ENCODE results near the gene PCSK5.

Gene PCSK5

DNA sequence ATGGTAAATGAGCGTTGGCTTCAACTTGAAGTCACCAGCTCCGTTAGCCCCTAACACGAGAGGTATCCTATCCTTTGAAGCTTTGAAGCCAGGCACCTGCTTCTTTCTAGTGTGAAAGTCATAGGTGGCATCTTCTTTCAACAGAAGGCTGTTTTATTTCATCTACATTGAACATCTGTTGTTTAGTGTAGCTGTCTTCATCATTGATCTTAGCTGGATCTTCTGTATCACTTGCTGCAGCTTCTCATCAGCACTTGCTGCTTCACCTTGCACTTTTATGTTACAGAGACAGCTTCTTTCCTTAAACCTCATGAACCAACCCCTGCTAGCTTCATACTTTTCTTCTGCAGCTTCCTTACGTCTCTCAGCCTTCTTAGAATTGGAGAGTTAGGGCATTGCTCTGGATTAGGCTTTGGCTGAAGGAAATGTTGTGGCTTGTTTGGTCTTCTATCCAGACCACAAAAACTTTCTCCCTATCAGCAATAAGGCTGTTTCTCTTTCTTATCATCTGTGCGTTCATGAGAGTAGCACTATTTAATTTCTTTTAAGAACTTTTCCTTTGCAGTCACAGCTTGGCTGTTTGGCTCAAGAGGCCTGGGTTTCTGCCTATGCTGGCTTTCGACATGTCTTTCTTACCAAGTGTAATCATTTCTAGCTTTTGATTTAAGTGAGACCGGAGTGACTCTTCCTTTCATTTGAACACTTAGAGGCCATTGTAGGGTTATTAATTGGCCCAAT lies 47.2 kb downstream of the PCSK5 start:
- no peaks in the 10 kb centered on the region for H3K4me1 ChIP-seq (ENCODE audit: control insufficient read depth, insufficient read depth, low read length)
- H3K36me3 ChIP-seq (ENCODE audit: control insufficient read depth, insufficient read depth, low read length), result peaks cover 3% of the 10 kb centered on the region
- H3K27me3 ChIP-seq (ENCODE audit: control insufficient read depth, insufficient read depth, low read length), result no peaks in the 10 kb centered on the region
- H3K27ac ChIP-seq (ENCODE audit: low read depth, low read length), result no peak overlapping the region
- no peak overlapping the region for H3K4me3 ChIP-seq (ENCODE audit: low read length)
- no peak overlapping the region for H3K9ac ChIP-seq (ENCODE audit: low read length)

DNA sequence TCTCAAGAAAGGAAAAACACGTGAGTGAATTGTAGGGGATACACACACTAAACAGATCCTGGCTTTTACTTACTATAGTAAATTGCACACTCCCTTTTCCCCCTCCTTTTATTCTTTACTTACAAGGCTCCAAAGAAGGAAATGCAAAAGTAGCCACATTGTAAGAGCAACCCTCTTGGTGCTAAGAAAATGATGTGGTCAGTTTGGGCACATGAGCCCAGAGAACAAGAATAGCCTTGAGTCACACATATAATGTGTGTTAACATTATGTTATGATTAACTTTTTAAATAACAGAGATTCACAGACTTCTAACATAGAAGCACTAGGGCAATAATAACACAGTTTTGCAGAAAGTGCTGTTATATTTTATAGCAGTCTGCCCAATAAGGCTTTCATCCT lies 48.5 kb downstream of the PCSK5 start:
- no peak overlapping the region for H3K27ac ChIP-seq (ENCODE audit: low read depth, low read length)
- H3K4me1 ChIP-seq (ENCODE audit: control insufficient read depth, insufficient read depth, low read length), result no peaks in the 10 kb centered on the region
- no peak overlapping the region for H3K4me3 ChIP-seq (ENCODE audit: low read length)
- peaks cover 1% of the 10 kb centered on the region for H3K36me3 ChIP-seq (ENCODE audit: control insufficient read depth, insufficient read depth, low read length)
- no peak overlapping the region for H3K9ac ChIP-seq (ENCODE audit: low read length)
- no peaks in the 10 kb centered on the region for H3K27me3 ChIP-seq (ENCODE audit: control insufficient read depth, insufficient read depth, low read length)

DNA sequence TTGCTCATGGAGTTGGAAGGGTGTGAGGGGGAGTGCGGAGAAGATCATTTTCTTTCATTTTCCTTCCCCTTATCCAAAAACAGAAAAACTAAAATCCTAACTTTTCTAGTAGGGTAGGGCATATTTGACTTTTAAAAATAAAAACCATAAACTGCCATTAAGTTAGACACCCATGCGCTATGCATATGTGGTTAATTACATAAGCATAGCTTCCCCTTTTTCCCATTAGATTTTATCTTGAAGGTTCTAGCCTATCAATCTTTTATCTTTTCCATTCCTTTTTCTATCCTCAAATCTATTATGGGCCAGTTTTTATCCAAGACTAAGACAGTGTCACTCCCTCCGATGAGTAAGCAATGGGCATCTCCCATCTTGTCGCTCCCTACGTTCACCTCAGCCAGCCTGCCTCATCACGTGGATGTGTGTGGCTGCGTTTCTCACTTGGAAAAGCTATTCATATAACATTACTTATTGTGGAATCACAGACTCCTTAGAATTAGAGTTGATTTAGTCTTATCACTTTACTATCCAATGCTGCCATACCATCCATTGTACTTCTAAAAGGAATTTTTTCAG lies 49.2 kb downstream of the PCSK5 start:
- H3K4me1 ChIP-seq (ENCODE audit: control insufficient read depth, insufficient read depth, low read length), result no peaks in the 10 kb centered on the region
- H3K27ac ChIP-seq (ENCODE audit: low read depth, low read length), result no peak overlapping the region

DNA sequence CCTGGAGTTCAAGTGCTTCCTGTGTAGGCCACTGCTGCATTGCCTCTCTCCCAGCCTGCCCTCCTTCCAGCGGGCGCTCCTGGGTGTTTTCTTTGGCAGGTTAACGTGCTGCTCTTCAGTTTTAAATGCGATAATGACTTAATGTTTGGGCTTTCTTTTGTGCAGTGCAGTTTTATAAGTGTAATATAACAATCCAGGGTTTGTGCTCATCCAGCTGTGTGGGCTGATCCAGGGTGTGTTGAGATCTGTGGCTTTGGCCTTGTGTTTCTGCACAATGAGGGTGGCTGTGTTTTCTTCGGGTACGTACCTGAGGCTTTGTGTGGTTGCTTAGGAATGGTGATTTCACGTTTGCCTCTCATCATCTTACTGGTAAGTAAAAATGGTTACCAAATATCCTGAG lies 50.6 kb downstream of the PCSK5 start:
- H3K27ac ChIP-seq (ENCODE audit: low read depth, low read length), result no peak overlapping the region
- H3K4me1 ChIP-seq (ENCODE audit: control insufficient read depth, insufficient read depth, low read length), result no peaks in the 10 kb centered on the region
- H3K27me3 ChIP-seq (ENCODE audit: control insufficient read depth, insufficient read depth, low read length), result no peaks in the 10 kb centered on the region
- no peak overlapping the region for H3K4me3 ChIP-seq (ENCODE audit: low read length)
- H3K9ac ChIP-seq (ENCODE audit: low read length), result no peak overlapping the region
- H3K36me3 ChIP-seq (ENCODE audit: control insufficient read depth, insufficient read depth, low read length), result no peaks in the 10 kb centered on the region

More for the DNA sequence above, 49.2 kb downstream of the PCSK5 start:
- H3K27me3 ChIP-seq (ENCODE audit: control insufficient read depth, insufficient read depth, low read length), result no peaks in the 10 kb centered on the region
- no peaks in the 10 kb centered on the region for H3K36me3 ChIP-seq (ENCODE audit: control insufficient read depth, insufficient read depth, low read length)
- no peak overlapping the region for H3K9ac ChIP-seq (ENCODE audit: low read length)
- no peak overlapping the region for H3K4me3 ChIP-seq (ENCODE audit: low read length)

DNA sequence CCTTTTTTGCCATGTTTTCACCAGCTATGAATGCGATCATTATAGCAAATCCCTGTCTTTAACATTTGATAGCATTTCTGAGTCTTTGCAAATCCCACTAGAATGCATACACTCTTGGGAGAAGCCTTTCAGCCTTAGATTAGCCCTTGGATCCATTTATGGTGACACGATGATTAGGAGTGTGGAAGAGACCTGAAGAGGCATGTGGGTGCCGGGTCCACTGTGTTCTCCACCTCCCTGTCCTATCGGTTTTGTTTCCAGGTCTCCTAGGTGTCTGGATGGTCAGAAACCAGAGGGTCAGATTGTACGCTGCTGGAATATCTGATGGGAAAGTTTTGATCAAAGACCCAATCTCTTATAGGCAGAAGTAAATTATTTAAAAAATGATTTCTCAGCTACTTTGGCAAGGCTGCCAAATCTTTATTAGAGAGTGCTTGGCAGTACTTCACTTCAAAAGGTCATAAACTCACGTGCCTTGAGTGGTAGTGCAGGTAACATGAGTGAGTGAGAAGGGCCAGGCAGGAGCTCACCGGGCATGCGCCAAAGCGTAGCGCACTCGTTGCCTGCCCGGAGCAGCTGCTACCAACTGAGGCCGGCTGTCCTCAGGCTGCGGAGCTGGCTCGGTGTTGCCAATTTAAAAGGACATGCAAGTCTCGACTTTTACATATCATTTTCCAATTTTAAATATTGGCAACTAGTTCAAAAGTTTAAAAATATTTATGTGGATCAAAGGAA lies 51.3 kb downstream of the PCSK5 start:
- H3K9ac ChIP-seq (ENCODE audit: low read length), result no peak overlapping the region
- H3K4me3 ChIP-seq (ENCODE audit: low read length), result no peak overlapping the region
- no peaks in the 10 kb centered on the region for H3K36me3 ChIP-seq (ENCODE audit: control insufficient read depth, insufficient read depth, low read length)
- H3K27me3 ChIP-seq (ENCODE audit: control insufficient read depth, insufficient read depth, low read length), result no peaks in the 10 kb centered on the region
- H3K4me1 ChIP-seq (ENCODE audit: control insufficient read depth, insufficient read depth, low read length), result no peaks in the 10 kb centered on the region
- H3K27ac ChIP-seq (ENCODE audit: low read depth, low read length), result no peak overlapping the region

DNA sequence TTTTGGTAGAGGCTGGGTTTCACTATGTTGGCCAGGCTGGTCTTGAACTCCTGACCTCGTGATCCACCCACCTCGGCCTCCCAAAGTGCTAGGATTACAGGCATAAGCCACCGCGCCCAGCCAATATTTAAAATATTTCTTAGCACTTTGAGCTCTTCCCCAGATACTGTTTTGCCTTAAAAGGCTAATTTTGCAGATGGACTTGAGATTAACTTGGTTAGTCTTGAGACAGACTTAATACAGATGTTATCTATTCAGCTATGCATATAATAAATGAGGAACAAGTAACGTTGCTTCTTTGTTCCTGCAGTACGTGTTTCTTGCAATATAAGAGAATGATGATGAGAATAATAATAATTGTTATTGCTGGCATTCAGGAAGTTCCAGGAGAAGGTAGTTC lies 56.3 kb downstream of the PCSK5 start:
- Histone ChIP-seq H3K27ac (ENCODE audit: low read depth, low read length) (no peak overlapping the region), H3K36me3 (ENCODE audit: control insufficient read depth, insufficient read depth, low read length) (no peaks in the 10 kb centered on the region), H3K27me3 (ENCODE audit: control insufficient read depth, insufficient read depth, low read length) (no peaks in the 10 kb centered on the region), H3K9ac (ENCODE audit: low read length) (no peak overlapping the region), H3K4me1 (ENCODE audit: control insufficient read depth, insufficient read depth, low read length) (no peaks in the 10 kb centered on the region), H3K4me3 (ENCODE audit: low read length) (no peak overlapping the region)

DNA sequence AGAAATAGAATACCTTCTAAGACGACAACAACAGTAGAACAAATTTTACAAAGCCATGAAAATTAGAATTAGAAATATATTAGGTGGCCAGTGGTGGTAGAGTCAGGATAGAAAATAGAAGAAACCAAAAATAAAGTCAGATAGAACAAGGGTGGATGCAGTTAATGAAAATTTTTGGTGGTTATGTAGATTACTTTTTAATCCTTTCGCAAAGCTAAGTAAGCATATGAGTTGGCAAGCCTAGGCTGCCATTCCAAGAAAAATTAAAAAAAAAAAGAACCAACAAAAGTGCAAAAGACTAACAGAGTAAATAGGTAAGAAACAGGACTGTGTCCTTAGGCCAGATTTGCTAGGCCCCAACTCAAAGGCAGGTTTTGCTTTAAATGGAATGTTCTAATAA lies 56.8 kb downstream of the PCSK5 start:
- Histone ChIP-seq H3K9ac (ENCODE audit: low read length) (no peak overlapping the region), H3K36me3 (ENCODE audit: control insufficient read depth, insufficient read depth, low read length) (no peaks in the 10 kb centered on the region), H3K27me3 (ENCODE audit: control insufficient read depth, insufficient read depth, low read length) (no peaks in the 10 kb centered on the region), H3K4me1 (ENCODE audit: control insufficient read depth, insufficient read depth, low read length) (no peaks in the 10 kb centered on the region), H3K4me3 (ENCODE audit: low read length) (no peak overlapping the region), H3K27ac (ENCODE audit: low read depth, low read length) (no peak overlapping the region)

DNA sequence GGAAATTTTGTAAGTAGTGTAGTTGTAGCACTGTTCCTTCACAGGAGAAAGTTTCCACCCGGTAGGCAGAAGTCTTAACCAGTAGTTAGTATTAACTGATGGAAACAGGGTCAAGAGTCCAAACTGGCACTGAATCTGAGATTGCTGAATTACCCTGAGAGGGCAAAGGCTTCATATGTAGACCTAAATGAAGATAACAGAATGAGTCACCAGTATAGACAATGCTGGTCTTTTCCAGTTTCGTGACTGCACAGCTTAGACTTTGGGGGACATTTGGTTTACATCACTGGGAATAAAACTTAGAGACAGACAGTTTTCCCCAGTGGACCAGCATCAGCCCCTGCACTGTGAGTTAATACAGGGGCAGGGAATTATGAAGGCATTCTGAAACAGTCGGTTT lies 60.5 kb downstream of the PCSK5 start:
- H3K4me3 ChIP-seq (ENCODE audit: low read length), result no peak overlapping the region
- no peaks in the 10 kb centered on the region for H3K4me1 ChIP-seq (ENCODE audit: control insufficient read depth, insufficient read depth, low read length)
- no peak overlapping the region for H3K27ac ChIP-seq (ENCODE audit: low read depth, low read length)
- H3K36me3 ChIP-seq (ENCODE audit: control insufficient read depth, insufficient read depth, low read length), result no peaks in the 10 kb centered on the region
- H3K27me3 ChIP-seq (ENCODE audit: control insufficient read depth, insufficient read depth, low read length), result no peaks in the 10 kb centered on the region
- no peak overlapping the region for H3K9ac ChIP-seq (ENCODE audit: low read length)

DNA sequence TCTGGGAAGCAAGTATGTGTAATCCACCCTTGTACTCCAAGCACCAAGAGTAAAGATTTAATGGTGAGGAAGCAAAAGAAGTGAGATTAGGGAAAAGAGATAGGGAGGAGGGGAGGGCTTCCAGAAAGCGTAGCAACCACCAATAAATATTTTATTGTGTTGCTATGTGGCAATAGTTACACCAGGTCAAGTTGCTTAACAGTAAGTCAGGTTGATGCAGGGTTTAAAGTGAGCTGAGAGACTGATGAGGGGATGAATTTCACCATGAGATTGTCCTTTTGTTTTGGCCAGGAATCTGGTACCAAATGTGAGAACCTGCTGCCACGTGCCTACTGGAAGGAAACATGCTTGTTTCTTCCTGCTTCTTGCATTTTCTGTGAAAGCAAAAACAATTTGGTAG lies 62.7 kb downstream of the PCSK5 start:
- Histone ChIP-seq H3K4me3 (ENCODE audit: low read length) (no peak overlapping the region), H3K36me3 (ENCODE audit: control insufficient read depth, insufficient read depth, low read length) (no peaks in the 10 kb centered on the region), H3K9ac (ENCODE audit: low read length) (no peak overlapping the region), H3K27me3 (ENCODE audit: control insufficient read depth, insufficient read depth, low read length) (no peaks in the 10 kb centered on the region), H3K27ac (ENCODE audit: low read depth, low read length) (no peak overlapping the region), H3K4me1 (ENCODE audit: control insufficient read depth, insufficient read depth, low read length) (no peaks in the 10 kb centered on the region)

DNA sequence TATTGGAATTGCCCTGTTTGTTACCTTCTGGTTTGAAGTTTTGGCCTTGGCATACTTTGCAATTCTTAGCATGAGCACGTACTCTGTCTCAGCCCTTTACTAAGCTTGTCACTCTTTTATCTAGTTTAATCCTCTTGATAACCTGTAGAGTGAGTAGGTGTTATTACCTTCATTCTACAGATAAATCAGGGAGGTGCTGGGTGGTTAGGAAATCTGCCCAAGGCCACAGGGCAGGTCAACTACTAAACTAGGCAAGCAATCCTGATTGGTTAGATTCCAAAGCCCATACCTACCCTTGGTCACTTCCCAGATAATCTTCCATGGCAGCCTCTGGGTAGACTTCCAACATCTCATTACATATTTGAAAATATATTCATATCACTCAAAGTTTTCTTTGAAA lies 65.7 kb downstream of the PCSK5 start:
- Histone ChIP-seq H3K4me3 (ENCODE audit: low read length) (no peak overlapping the region), H3K36me3 (ENCODE audit: control insufficient read depth, insufficient read depth, low read length) (no peaks in the 10 kb centered on the region), H3K27me3 (ENCODE audit: control insufficient read depth, insufficient read depth, low read length) (no peaks in the 10 kb centered on the region), H3K4me1 (ENCODE audit: control insufficient read depth, insufficient read depth, low read length) (no peaks in the 10 kb centered on the region), H3K9ac (ENCODE audit: low read length) (no peak overlapping the region), H3K27ac (ENCODE audit: low read depth, low read length) (no peak overlapping the region)

DNA sequence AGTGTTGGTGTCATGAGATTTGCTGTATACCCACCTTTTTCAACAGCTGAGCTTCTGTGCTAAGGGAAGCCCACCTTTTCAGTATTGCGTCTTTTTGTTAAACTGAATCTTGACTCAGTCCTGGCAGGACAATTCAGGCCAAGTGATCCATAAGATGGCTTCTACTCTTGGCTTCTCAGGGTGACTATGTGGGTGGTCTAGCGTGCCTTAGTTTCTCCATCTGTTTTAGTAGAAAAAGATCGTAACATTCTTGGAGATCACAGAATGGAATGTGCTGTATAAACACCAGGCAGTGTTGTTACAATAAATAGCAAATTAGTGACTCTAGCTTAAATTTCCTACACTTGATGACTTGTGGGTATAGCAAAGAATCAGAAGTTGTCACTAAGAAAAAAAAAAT lies 66.6 kb downstream of the PCSK5 start:
- Histone ChIP-seq H3K4me3 (ENCODE audit: low read length) (no peak overlapping the region), H3K27ac (ENCODE audit: low read depth, low read length) (no peak overlapping the region), H3K27me3 (ENCODE audit: control insufficient read depth, insufficient read depth, low read length) (no peaks in the 10 kb centered on the region), H3K9ac (ENCODE audit: low read length) (no peak overlapping the region), H3K4me1 (ENCODE audit: control insufficient read depth, insufficient read depth, low read length) (no peaks in the 10 kb centered on the region), H3K36me3 (ENCODE audit: control insufficient read depth, insufficient read depth, low read length) (no peaks in the 10 kb centered on the region)

DNA sequence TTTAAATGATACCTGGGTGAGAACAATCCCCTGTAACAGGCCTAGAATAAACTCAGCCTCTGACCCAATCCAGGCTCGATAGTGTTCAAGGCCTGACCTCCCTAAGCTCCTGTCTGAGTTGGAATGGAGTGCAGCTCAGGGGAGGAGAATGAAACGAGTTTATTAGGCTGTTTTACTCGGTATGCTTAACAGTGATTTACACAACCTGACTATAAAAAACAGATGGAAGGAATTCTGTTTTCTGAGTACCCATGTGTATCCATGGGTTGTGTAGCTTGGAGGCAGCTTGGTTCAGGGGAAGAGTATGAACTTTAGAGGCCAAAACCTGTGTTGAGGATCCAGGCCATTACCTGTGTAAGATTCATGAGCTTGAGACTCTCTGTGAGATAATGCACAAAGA lies 67.8 kb downstream of the PCSK5 start:
- H3K27me3 ChIP-seq (ENCODE audit: control insufficient read depth, insufficient read depth, low read length), result no peaks in the 10 kb centered on the region
- H3K4me3 ChIP-seq (ENCODE audit: low read length), result no peak overlapping the region
- no peak overlapping the region for H3K27ac ChIP-seq (ENCODE audit: low read depth, low read length)
- H3K9ac ChIP-seq (ENCODE audit: low read length), result no peak overlapping the region
- no peaks in the 10 kb centered on the region for H3K36me3 ChIP-seq (ENCODE audit: control insufficient read depth, insufficient read depth, low read length)
- H3K4me1 ChIP-seq (ENCODE audit: control insufficient read depth, insufficient read depth, low read length), result no peaks in the 10 kb centered on the region

DNA sequence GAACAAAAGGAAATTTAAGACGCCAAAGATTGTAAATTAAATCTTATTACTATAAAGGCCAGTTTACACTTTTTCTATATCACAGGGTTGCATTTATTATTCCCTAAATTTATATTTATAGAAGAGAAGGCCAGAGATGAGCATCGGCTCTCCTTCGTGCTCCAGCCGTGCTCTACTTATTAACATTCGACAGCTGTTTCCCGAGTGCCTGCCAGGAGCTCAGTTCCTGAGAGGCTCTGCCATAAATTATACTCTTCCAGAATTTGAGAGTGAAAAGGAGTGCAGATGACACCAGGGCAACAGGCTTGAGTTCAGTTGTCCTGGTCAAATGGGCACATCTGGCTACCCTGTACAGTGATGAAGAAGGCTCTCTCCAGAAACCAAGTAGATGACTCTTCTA lies 70.1 kb downstream of the PCSK5 start:
- Histone ChIP-seq H3K4me1 (ENCODE audit: control insufficient read depth, insufficient read depth, low read length) (no peaks in the 10 kb centered on the region), H3K27ac (ENCODE audit: low read depth, low read length) (no peak overlapping the region), H3K36me3 (ENCODE audit: control insufficient read depth, insufficient read depth, low read length) (no peaks in the 10 kb centered on the region), H3K4me3 (ENCODE audit: low read length) (no peak overlapping the region), H3K9ac (ENCODE audit: low read length) (no peak overlapping the region), H3K27me3 (ENCODE audit: control insufficient read depth, insufficient read depth, low read length) (no peaks in the 10 kb centered on the region)

Measured in rectal smooth muscle tissue (tissue), 1 donor.